B cell (primary cell): Measurements from ENCODE around the gene FRMD4B. TPM values are rescaled to one million over a fixed set of nuclear protein-coding genes. Genes with fewer than 3 reads are reported as not detected.

Experiments
- ATAC-seq: fragments of 200-7000 bp; cut with Tn5 transposase; one replicate; pipeline ENCODE4 v1.10.0; 2021; ENCODE audit warnings: low read depth, mild to moderate bottlenecking, moderate number of reproducible peaks, moderate library complexity
- CTCF ChIA-PET: fragments of 350-600 bp; sonication (Branson Sonifier 250); formaldehyde crosslinking; loops from one replicate; lab custom pipeline; 2021; ENCODE audit warnings: antibody characterized with exemption, inconsistent platforms; lab: Charles Lee
- POLR2A ChIA-PET: fragments of 350-600 bp; sonication (Branson Sonifier 250); formaldehyde crosslinking; loops from one replicate; lab custom pipeline; 2021; ENCODE audit warnings: antibody characterized with exemption; lab: Charles Lee
- DNase-seq: peaks from one replicate; pipeline ENCODE4 v3.0.0; 2013
- H2AFZ ChIP-seq: 2 replicates; pipeline ENCODE4 v1.6.1; 2012; ENCODE audit warnings: mild to moderate bottlenecking, low read depth, low read length; ENCODE audit not compliant: insufficient read depth, poor library complexity, severe bottlenecking
- H3K27ac ChIP-seq, 2 donors: 1 replicate in 1 of 2; 2 replicates in 1 of 2; pipeline ENCODE4 v1.5.1; 2012 to 2013; ENCODE audit warnings: low read length in 2 of 2, mild to moderate bottlenecking in 2 of 2, moderate library complexity in 1 of 2
- H3K27me3 ChIP-seq, 4 experiments: fragments of 200-600 bp in 1 of 4; sonication (generic) in 1 of 4; replicated peaks in 1 of 4; 1 replicate in 2 of 4; 2 replicates in 2 of 4; pipeline versions ENCODE4 v1.6.1 to v1.7.0; 2013 to 2016; ENCODE audit warnings: low read length in 3 of 4, mild to moderate bottlenecking in 2 of 4, mixed read lengths in 1 of 4, moderate library complexity in 1 of 4; ENCODE audit not compliant: insufficient read depth in 4 of 4, control insufficient read depth in 3 of 4; ENCODE audit errors: control extremely low read depth in 1 of 4
- H3K36me3 ChIP-seq, 2 experiments: replicated peaks in 1 of 2; 1 replicate in 1 of 2; 2 replicates in 1 of 2; pipeline versions ENCODE4 v1.6.1 to v1.7.1; 2013; ENCODE audit warnings: low read length in 1 of 2; ENCODE audit not compliant: insufficient read depth in 2 of 2, control insufficient read depth in 1 of 2; ENCODE audit errors: control extremely low read depth in 1 of 2, extremely low read depth in 1 of 2
- H3K4me1 ChIP-seq, 2 donors: fragments of 200-600 bp in 1 of 2; sonication (generic) in 1 of 2; 1 replicate in 1 of 2; 2 replicates in 1 of 2; pipeline versions ENCODE4 v1.5.1 to v1.6.1; 2013 to 2017; ENCODE audit warnings: low read length in 2 of 2; ENCODE audit not compliant: control insufficient read depth in 2 of 2, insufficient read depth in 2 of 2
- H3K4me2 ChIP-seq: replicated peaks from 2 replicates; pipeline ENCODE3; 2012; ENCODE audit warnings: mild to moderate bottlenecking, low read depth, low read length; ENCODE audit not compliant: poor library complexity, severe bottlenecking
- H3K4me3 ChIP-seq, 5 experiments: fragments of 200-600 bp in 1 of 5; sonication (generic) in 1 of 5; 1 replicate in 3 of 5; 2 replicates in 2 of 5; pipeline versions ENCODE4 v1.5.1 to v1.7.0; 2011 to 2016; ENCODE audit warnings: low read length in 4 of 5, mild to moderate bottlenecking in 4 of 5, low read depth in 2 of 5, control low read depth in 1 of 5, moderate library complexity in 1 of 5; ENCODE audit not compliant: insufficient read depth in 1 of 5; ENCODE audit errors: control extremely low read depth in 1 of 5, extremely low read depth in 1 of 5
- H3K79me2 ChIP-seq: fragments of 200-600 bp; sonication (generic); one replicate; pipeline ENCODE4 v1.6.0; 2016; ENCODE audit warnings: low read length; ENCODE audit not compliant: control insufficient read depth, insufficient read depth
- H3K9ac ChIP-seq: fragments of 200-600 bp; sonication (generic); 2 replicates; pipeline ENCODE4 v1.6.1; 2017; ENCODE audit warnings: mild to moderate bottlenecking, low read length, moderate library complexity
- H3K9me3 ChIP-seq, 3 donors: one replicate each; pipeline versions ENCODE4 v1.6.1 to v1.7.1; 2013; ENCODE audit warnings: low read length in 2 of 3; ENCODE audit not compliant: control insufficient read depth in 2 of 3, insufficient read depth in 1 of 3; ENCODE audit errors: control extremely low read depth in 1 of 3
- H4K20me1 ChIP-seq: 2 replicates; pipeline ENCODE4 v1.6.0; 2012; ENCODE audit warnings: mild to moderate bottlenecking, low read length; ENCODE audit not compliant: insufficient read depth, control insufficient read depth, poor library complexity, severe bottlenecking
- H3K27ac Mint-ChIP-seq: one replicate; pipeline ENCODE4 v1.8.0; 2021; ENCODE audit warnings: mixed read lengths
- H3K27me3 Mint-ChIP-seq: one replicate; pipeline ENCODE4 v1.8.0; 2021; ENCODE audit warnings: mixed read lengths
- H3K4me1 Mint-ChIP-seq: one replicate; pipeline ENCODE4 v1.8.0; 2021; ENCODE audit warnings: mixed read lengths
- H3K4me3 Mint-ChIP-seq: one replicate; pipeline ENCODE4 v1.8.0; 2021; ENCODE audit warnings: mixed read lengths
- H3K9me3 Mint-ChIP-seq: one replicate; pipeline ENCODE4 v1.8.0; 2022; ENCODE audit warnings: mixed read lengths; ENCODE audit not compliant: insufficient read depth
- CTCF ChIP-seq: fragments of 200-600 bp; IDR thresholded peaks from one replicate; pipeline ENCODE4 v1.8.0; 2022; ENCODE audit warnings: antibody characterized with exemption, mild to moderate bottlenecking
- EZH2 ChIP-seq: IDR thresholded peaks from 2 replicates; pipeline ENCODE4 v1.6.1; 2012; ENCODE audit warnings: borderline replicate concordance, low read depth, mild to moderate bottlenecking, moderate library complexity, low read length; ENCODE audit not compliant: insufficient read depth, poor library complexity, severe bottlenecking
- WGBS: methylation state at CpG from one replicate; pipeline ENCODE4 v1.1.5; 2013; ENCODE audit warnings: missing lambda C conversion rate; ENCODE audit not compliant: insufficient coverage; 5-methylcytosine and 5-hydroxymethylcytosine counted together
- intact Hi-C: fragments of 100-400 bp; cut with micrococcal nuclease; formaldehyde crosslinking; loops from one replicate; pipeline ENCODE4 v1.10.0; 2022
- polyA plus RNA-seq: library from polyadenylated mRNA; depleted of rRNA; stranded (reverse); fragments of >200 nt; gene quantifications from 2 replicates; pipeline ENCODE4 v1.2.3, GENCODE V29; 2012
- total RNA-seq, 2 donors: library from RNA; stranded (reverse); fragments of 120-200 nt in 1 of 2; gene quantifications; 1 replicate in 1 of 2; 2 replicates in 1 of 2; pipeline versions ENCODE4 v1.2.3 to v1.2.4, GENCODE V29; 2013 to 2022

Gene FRMD4B
- total and polyA plus RNA-seq, 2 donors (not counting 1 experiment from before 2014, with no cell fraction given): 0.06 to 0.20 TPM

- ATAC-seq (no peak), DNase-seq (no peak)
- no peak overlapping the region for H3K9ac ChIP-seq
- H4K20me1 ChIP-seq: no peaks in the 10 kb centered on the region
- no peaks in the 10 kb centered on the region for H3K36me3 ChIP-seq
- intact Hi-C loops: no loop called here
- no peaks in the 10 kb centered on the region for H3K27me3 ChIP-seq
- CTCF ChIA-PET: no interaction called here
- no peak overlapping the region for H3K4me2 ChIP-seq
- POLR2A ChIA-PET: no interaction called here
- H3K9me3 Mint-ChIP-seq: no peaks in the 10 kb centered on the region
- no peak overlapping the region for H2AFZ ChIP-seq
- no peaks in the 10 kb centered on the region for H3K4me1 Mint-ChIP-seq
- H3K27me3 Mint-ChIP-seq: no peaks in the 10 kb centered on the region
- H3K4me3 ChIP-seq: no peak overlapping the region
- H3K4me1 ChIP-seq: no peaks in the 10 kb centered on the region
- H3K9me3 ChIP-seq: no peaks in the 10 kb centered on the region
- H3K27ac ChIP-seq: no peak overlapping the region
- H3K79me2 ChIP-seq: no peaks in the 10 kb centered on the region
- no peak overlapping the region for H3K27ac Mint-ChIP-seq
- WGBS: 100% methylated on average over 2 of the region's 8 CpGs
- no peak for TF ChIP-seq CTCF
- TF ChIP-seq EZH2: no peak
- H3K4me3 Mint-ChIP-seq: no peak overlapping the region
These were observed 137.5 kb downstream of the FRMD4B start for GRCh38 chr3:69248436-69248835.

- H3K27me3 Mint-ChIP-seq: no peaks in the 10 kb centered on the region
- H3K4me3 ChIP-seq: no peak overlapping the region
- ATAC-seq: no peak
- H3K9ac ChIP-seq: no peak overlapping the region
- 95% methylated on average over 6 of the region's 7 CpGs for WGBS
- intact Hi-C loops: no loop called here
- H3K27ac ChIP-seq: no peak overlapping the region
- ChIA-PET POLR2A (no interaction called here), CTCF (no interaction called here)
- H2AFZ ChIP-seq: no peak overlapping the region
- H3K27ac Mint-ChIP-seq: no peak overlapping the region
- H3K4me1 Mint-ChIP-seq: no peaks in the 10 kb centered on the region
- no peaks in the 10 kb centered on the region for H3K4me1 ChIP-seq
- H3K4me2 ChIP-seq: no peak overlapping the region
- DNase-seq: no peak
- no peaks in the 10 kb centered on the region for H3K79me2 ChIP-seq
- TF ChIP-seq CTCF (no peak), EZH2 (no peak)
- no peaks in the 10 kb centered on the region for H4K20me1 ChIP-seq
- no peaks in the 10 kb centered on the region for H3K36me3 ChIP-seq
- H3K9me3 ChIP-seq: no peaks in the 10 kb centered on the region
- no peak overlapping the region for H3K4me3 Mint-ChIP-seq
- H3K27me3 ChIP-seq: no peaks in the 10 kb centered on the region
- H3K9me3 Mint-ChIP-seq: no peaks in the 10 kb centered on the region
These were observed 139.3 kb downstream of the FRMD4B start for GRCh38 chr3:69246612-69247011.
